HCT116 (cell line): ENCODE results near the gene VTN.

Experiments used
- CTCF ChIP-seq, 3 experiments: fragments of 200-600 bp in 1 of 3; sonication (generic) in 1 of 3; IDR thresholded peaks in 2 of 3; conservative IDR thresholded peaks in 1 of 3; 2 replicates each; pipeline ENCODE4 v1.5.1; 2012 to 2017; ENCODE audit warnings: low read depth in 2 of 3, low read length in 2 of 3, antibody characterized with exemption in 1 of 3, borderline replicate concordance in 1 of 3, control low read depth in 1 of 3, mild to moderate bottlenecking in 1 of 3, mixed read lengths in 1 of 3, mixed run types in 1 of 3, moderate library complexity in 1 of 3; ENCODE audit not compliant: insufficient read depth in 1 of 3
- POLR2A ChIP-seq: IDR thresholded peaks from 2 replicates; pipeline ENCODE4 v1.7.0; 2011; ENCODE audit warnings: borderline replicate concordance; ENCODE audit not compliant: insufficient read depth, insufficient read length; ENCODE audit errors: extremely low read depth
- POLR2AphosphoS5 ChIP-seq: IDR thresholded peaks from 2 replicates; pipeline ENCODE4 v1.6.1; 2011; ENCODE audit warnings: mild to moderate bottlenecking, low read depth, low read length, moderate library complexity
- SP1 ChIP-seq: IDR thresholded peaks from 2 replicates; pipeline ENCODE4 v1.6.1; 2012; ENCODE audit warnings: low read depth

- TF ChIP-seq CTCF (IDR thresholded peaks at IDR 0.05 in 2 of 3, conservative IDR thresholded peaks at IDR 0.05 in 1 of 3; ENCODE audit: borderline replicate concordance in 1 of 3, insufficient read depth in 1 of 3, low read depth in 2 of 3, low read length in 2 of 3) (no peak), SP1 (no peak), POLR2A (no peak), POLR2AphosphoS5 (no peak)
Measured at GRCh38 chr17:28381141-28381825, 11.2 kb upstream of the VTN start.
